Ureter (tissue), 1 donor: Measurements from ENCODE around the gene RPL35A. TPM values are rescaled to one million over a fixed set of nuclear protein-coding genes. Genes with fewer than 3 reads are reported as not detected.
A peak's percentile ranks its signal among the peaks of the same experiment; 100 is the strongest.
"Not testable (repeated sequence)": the region's sequence is repeated elsewhere in the genome, so short reads cannot be mapped to it uniquely, and the experiment has no call there.

Source experiments
- DNase-seq: peaks from one replicate; pipeline ENCODE4 v3.0.0-alpha.2; 2020; ENCODE audit warnings: low spot score
- total RNA-seq: library from RNA; stranded (reverse); gene quantifications from one replicate; pipeline ENCODE4 v1.2.4, GENCODE V29; 2023
- donor health status: DM: yes; HTN: yes; CAD: no.

The RPL35A gene
- 1,104 TPM for total RNA-seq

DNA sequence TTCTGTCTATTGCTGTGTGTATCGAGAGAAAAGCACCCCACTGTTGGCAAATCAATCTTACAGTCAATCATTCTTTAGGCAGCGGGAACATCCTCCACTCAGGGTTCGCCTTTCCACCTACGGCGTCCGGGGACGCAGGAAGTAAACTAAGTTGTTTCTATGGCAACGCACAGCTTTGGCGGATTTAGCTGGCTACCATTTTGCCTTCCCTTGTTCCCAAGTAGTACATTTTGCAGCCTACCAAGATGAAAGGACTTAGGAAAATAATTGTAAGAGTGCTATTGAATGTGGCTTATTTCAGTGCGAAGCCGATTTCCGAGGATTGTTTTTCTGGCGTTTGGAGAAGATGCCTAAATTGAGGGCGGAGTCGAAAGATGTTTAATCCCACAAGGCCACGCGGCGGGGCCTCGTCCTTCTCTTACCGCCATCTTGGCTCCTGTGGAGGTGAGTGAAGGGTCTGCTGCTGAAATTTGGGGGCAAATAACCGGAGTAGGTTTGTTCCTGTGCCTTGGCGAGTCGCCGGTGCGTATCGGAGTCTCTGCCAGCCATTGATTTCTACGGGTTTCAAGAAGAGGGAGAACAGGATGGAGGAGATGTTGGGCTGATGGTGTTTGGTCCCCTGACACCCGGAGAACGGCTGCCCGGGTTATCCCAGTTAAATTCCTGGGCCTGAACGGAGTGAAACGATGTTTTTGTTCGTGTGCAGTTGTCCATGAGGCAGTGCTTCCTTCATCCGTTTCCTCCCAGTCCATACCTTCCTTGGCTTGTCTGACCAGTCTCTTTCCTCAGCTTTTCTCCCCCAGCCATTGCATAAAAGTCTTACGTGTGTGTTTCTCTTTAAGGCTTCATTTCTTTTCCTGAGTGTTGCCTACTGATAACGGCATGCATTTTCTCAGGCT lies at the start of gene RPL35A:
RPL35A (plus strand) TSS at position 413 of the 899 bp plus-strand sequence. CDS start 778 bp downstream, outside the sequence.
- peak; percentile 89 for DNase-seq

DNA sequence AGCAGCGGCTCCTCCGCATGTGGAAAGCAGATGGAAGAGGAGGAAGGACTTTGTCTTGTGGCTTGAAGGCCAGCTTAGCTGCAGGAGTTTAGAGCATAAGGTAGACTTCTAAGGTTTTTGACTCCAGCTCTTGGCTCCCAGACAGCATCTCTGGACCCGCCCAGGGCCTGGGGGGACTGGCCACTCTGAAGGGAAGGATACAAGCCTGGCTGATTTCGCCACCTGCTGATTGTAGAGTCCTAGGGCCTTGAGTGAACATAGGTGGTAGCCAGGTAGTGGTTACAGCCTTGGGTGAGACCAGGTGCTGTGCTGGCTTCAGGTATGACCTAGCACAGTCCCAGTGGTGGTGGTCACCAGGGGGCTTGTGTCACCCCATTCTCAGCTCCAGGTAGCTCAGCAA lies 48.4 kb upstream of the RPL35A start:
- DNase-seq, result no peak

DNA sequence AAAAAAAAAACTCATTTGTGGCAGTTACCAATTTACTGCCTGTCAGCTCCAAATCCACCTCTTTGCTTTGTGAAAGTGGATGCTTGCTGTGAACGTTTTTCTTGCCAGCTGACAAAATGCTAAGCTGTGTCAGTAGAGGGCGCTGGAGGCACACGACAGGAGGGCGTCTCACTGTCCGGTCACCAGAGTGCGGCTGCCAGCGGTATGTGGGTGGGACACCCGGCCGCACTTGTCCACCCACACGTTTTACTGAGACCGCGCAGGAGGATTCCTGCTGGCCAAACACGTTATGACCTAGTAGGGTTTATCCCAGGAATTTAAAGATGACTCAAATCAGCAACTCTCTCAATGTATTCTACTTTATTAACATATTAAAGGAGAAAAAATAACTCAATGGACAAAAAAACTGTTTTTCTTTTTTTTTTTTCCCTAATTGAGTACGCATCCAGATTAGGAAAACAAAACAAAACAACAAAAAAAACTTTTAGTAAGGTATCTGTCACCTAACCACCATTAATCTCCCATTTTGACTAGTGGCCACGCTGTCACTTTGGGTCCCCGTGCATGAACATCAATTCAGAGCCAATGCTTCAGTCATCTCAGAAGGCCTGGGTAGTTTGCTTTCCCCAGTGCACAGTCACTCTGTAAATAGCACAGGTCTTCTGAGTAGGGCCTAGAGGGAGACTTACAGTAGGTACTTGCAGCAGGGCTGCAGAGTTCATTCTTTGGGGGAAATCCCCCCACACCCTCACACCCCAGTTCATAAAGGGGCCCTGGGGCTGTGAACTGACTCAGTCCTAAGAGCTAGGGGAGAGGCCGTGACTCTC lies 43.8 kb upstream of the RPL35A start:
- peak; percentile 88 for DNase-seq

DNA sequence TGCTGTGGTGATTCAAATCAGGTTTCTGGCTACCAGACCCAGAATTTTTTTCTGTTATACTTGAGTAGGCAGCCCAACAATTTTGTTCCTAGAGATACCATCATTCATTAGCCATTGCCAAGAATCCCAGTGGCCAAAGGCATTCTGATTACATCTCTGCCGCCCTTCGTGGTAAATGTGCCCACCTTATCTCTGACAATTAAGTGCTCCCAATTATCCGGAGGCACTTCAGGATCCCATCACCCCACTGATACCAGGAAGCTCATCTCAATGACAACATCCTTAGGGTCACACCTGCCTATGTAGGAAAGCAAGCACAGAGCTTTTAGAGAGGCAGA lies 43.2 kb upstream of the RPL35A start:
- no peak for DNase-seq

DNA sequence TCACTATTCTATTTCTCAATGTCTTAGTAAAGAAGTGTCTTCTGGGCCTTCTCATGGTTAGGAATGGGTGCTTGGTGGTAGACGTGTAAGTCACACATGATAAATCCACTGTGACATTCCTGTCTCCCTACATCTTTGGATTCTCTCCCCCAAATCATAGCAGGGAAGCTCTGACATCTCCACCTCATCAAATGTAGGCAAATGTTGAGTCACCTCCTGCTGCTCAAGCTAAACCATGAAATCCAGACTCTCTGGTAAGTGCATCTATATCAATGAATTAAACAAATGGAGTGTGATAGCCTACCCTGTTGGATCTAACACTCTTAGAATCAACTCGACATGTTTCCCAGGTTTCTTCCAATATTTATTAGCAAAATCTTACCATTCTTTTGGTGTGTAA lies 42.8 kb upstream of the RPL35A start:
- no peak for DNase-seq

DNA sequence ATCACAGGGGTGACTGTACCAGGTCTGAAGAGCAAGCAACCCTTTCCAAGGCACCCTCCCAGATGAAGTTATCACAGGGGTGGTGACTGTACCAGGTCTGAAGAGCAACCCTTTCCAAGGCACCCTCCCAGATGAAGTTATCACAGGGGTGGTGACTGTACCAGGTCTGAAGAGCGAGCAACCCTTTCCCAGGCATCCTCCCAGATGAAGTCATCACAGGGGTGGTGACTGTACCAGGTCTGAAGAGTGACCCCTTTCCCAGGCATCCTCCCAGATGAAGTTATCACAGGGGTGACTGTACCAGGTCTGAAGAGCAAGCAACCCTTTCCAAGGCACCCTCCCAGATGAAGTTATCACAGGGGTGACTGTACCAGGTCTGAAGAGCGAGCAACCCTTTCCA lies 41.4 kb upstream of the RPL35A start:
- not testable (repeated sequence) for DNase-seq

DNA sequence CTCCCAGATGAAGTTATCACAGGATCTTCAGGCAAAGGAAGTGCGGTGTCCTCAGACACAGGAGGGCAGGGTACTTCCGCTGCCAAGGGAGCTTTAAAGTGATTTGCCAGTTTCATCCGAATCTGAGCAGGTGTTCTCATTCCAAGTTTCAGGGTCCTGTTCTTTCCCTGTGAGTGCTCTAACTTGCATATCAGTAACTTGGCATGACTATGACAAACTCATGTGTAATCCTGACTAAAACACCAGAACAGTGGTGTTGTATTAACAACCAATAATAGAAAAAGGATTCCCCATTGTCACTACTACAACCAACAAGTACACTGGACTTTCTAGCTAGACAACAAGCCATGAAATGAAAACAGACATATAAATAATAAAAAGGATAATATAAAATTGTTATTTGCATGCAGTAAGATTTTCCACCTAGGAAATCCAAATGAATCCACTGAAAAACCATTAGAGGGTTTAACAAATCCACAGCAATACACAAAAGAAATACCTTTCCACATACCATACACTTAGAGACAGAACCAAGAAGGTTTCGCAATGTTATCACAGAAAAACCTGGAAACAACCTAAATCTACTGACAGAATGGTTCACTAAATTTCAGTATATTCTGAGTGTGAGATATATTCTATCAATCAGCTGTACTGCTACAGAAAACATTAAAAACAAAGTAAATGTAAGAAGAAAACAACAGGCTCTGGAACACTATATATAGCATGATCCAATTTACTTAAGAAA lies 40.9 kb upstream of the RPL35A start:
- no peak for DNase-seq

DNA sequence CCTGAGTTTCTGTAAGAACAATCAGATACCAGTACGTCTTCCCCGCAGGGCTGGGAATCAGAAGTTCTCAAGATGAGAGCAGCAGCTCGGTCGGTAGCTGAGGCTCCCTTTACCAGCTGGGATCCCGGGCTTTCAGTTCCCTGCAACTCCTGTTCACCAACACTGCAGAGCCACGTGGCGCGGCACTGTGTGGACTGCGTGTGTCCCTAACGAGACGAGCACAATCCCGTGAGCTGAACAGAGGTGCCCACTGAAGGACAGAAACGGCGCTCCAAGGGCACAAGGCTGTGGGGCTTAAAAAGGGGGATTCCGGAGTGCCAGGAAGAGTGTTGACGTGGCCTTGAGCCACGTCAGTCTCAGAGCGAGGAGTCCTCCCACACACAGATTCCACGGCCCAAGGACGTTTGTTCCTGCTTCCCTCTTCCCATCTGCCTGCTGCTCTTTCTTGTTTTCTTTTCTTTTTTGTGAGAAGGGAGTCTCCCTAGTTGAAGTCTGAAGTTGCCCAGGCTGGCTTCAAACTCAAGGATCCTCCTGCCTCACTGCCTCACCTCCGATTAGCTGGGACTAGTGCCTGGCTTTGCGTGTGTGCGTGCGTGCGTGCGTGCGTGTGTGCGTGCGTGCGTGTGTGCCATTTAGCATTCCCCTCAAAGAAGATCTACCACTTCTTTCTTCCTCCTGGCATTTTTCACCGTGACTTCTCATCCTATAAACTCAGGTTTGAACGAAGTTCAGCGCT lies 37.1 kb upstream of the RPL35A start:
- DNase-seq, result no peak

DNA sequence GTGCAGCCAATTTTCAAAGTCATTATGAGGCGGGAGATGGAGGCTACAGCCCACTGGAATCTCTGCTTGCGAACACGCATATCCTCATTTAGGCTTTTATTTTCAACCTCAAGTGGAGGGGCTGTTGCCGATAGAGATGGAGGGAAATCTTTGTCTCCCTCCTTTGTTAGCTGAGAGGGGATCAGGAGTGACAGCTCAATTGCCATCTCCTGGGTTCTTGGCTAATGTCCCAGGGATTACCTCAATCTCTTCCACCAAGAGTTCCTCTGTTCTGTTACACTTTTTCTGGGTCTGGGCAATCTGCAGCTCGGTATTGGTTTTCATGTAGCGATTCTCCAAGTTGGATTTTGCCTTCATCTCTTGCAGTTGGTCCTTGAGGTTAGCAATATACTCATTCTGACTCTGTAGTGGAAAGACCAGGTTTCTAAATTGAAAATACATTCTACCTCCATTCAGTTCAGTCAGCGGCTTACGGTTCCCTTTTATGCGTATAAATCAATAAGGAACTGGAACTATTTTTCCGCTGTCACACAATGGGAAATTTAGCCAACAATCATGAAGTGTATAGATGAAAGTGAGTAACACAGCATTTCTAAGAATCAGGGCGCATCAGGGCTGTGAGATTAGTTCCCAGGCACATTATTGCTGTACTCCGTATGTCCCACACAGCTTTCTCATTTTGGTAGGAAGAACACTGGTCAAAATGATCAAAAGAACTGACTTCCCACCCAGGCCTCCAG lies 36.2 kb upstream of the RPL35A start:
- no peak for DNase-seq

DNA sequence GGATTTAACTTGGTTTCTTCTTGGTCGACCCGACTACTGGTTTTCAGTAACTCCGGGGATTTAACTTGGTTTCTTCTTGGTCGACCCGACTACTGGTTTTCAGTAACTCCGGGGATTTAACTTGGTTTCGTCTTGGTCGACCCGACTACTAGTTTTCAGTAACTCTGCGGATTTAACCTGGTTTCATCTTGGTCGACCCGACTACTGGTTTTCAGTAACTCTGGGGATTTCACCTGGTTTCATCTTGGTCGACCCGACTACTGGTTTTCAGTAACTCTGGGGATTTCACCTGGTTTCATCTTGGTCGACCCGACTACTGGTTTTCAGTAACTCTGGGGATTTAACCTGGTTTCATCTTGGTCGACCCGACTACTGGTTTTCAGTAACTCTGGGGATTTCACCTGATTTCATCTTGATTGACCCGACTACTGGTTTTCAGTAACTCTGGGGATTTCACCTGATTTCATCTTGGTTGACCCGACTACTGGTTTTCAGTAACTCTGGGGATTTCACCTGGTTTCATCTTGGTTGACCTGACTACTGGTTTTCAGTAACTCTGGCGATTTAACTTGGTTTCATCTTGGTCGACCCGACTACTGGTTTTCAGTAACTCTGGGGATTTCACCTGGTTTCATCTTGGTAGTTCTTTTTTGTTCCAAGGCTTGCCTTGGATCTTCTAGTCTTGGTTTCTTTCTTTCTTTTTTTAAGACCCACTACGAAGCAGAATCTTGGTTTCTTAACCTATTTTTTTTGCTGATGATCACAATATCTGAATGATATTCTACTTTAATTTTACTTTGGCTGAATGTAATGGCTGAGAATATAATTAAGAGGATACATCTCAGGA lies 28.3 kb upstream of the RPL35A start:
- not testable (repeated sequence) for DNase-seq

DNA sequence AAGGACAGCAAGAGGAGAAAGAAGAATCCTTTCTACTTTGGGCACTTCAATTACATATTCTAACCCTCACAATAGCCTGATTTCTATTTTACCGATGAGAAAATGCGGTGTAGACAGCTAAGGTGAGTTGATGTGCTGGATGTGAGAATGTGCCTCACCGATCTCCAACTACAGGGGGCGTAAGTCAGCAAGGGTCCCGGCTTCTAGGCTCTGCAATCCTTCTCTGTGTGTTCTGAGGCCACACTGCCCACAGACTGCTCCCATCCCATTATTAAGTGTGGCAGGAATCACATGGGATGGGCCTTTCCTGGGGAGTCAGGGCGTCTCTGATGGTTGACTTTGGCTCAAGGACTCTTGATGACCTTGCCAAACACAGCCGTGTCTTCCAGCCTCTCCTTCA lies 23.6 kb upstream of the RPL35A start:
- DNase-seq, result no peak

DNA sequence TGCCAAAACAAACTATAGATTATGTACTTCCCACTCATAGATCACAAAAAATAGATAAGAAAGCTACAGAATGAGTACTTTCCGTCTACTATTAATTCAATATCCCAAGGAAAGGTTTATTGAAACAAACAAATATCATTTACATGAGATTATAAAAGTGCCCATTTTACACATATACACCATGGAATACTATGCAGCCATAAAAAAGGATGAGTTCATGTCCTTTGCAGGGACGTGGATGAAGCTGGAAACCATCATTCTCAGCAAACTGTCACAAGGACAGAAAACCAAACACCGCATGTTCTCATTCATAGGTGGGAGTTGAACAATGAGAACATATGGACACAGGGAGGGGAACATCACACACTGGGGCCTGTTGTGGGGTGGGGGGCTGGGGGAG lies 22.4 kb upstream of the RPL35A start:
- not testable (repeated sequence) for DNase-seq

DNA sequence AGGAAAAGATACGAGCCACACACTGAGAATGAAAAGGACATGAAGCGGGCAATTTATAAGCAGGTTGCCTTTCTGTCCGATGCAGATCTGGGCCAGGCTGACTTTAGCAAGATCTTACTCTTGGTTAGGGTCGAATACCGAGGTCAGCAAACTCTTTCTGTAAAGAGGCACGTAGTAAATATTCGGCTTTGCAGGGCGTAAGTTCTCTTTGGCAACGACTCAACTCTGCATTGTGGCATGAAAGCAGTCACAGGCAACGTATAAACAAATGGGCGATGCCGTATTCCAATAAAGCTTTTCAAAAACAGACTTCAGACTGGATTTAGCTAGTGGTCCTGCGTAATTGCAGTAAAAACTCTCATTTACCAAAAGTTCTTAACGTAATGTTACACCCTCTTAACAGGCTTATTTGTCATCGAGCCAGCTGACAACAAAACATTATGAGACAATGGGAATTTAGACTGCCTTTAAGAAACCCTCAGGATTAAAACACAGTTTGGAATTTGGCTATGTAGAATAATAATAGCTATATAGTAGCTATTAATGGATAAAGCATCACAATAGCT lies 13.1 kb upstream of the RPL35A start:
- DNase-seq, result no peak

DNA sequence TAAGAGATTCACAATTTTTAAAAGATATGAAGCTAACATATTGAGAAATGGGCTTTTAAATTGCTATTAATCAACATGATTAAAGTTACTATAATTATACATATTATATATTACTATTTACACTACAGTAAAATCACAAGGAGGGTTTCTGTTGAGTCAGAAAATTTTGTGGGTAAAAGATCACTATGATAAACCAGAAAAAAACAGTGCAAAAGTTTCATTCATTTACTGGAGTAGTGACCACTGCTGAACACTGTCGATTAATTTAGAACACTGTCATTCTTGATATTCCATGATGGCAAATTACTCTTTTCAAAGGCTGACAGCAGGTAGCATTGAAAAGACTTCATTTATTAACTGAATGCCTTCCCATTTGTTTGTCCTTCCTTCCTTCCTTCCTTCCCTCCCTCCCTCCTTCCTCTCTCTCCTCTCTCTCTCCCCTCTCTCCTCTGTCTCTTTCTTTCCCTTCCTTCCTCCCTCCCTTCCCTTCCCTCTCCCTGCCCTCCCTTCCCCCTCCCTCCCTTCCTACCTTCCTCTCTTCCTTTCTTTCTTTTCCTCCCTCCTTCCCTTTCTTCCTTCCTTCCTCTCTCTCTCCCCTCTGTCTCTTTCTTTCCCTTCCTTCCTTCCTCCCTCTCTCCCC lies 9.1 kb upstream of the RPL35A start:
- no peak for DNase-seq

DNA sequence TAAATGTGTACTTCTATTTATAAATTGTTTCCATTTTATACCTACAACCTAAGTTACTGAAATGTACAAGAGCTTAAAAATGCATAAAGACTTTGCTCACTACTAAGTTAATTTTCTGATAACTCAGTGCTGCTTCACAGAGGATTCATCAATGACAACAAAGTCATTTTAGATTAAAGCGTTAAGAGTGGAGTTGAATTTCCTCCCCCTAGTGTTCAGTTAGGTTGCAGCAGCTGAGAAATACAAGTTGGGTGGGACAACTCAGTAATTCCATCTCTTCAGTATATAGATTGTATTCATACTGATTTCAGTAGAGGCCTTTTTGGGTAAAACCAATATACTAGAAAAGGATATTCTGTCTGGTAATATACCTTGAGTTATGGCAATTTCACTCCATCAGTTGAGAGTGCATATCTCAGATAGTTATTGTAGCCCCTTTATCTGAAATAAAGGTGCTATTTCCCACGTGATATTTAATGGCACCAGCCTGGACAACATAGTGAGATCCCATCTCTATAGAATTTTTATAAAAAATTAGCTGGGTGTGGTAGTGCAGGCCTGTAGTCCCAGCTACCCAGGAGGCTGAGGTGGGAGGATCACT lies 6.9 kb upstream of the RPL35A start:
- DNase-seq, result no peak

DNA sequence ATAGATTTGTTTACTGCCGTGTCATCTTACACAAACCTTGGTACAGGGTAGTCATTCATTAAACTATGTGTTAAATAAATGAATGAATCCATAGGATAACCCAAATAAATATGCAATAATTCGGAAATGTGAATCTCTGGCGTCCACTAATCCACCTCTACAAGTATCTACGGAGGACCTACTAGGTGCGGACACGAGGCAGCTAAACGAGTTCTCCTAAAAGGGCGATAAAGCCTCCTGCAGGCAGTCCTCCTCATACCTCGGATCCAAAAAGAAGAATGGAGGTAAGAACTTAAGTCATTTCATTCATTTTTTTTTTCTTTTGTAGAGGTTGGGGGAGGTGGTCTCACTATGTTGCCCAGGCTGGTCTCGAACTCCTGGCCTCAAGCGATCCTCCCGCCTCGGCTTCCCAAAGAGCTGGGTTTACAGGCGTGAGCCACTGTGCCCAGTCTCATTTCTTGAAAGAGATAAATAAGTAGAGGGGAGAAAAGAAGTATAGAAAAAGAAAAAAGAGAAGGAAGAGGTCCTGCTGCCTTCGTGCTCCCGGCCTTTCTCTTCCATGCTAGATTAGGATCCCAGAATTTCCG lies 706 bp upstream of the RPL35A start:
- DNase-seq, result no peak

DNA sequence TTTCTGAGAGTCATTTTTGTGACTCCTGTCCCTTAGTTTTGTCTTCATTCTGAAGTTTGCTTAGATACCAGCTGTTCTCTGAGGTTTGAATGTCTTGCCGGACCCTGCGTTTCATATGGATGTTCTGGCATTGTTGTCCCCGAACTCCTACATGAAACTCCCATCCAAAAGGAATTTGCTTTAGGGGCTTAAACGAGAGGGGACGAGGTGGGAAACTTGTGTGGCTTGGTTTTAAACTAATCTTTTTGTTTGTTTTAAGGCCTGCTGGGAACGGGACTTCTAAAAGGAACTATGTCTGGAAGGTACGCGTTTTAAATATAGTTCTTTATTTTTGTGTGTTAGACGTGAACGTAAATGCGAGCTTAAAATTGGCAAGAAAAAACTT lies 679 bp downstream of the RPL35A start:
- DNase-seq, result no peak

DNA sequence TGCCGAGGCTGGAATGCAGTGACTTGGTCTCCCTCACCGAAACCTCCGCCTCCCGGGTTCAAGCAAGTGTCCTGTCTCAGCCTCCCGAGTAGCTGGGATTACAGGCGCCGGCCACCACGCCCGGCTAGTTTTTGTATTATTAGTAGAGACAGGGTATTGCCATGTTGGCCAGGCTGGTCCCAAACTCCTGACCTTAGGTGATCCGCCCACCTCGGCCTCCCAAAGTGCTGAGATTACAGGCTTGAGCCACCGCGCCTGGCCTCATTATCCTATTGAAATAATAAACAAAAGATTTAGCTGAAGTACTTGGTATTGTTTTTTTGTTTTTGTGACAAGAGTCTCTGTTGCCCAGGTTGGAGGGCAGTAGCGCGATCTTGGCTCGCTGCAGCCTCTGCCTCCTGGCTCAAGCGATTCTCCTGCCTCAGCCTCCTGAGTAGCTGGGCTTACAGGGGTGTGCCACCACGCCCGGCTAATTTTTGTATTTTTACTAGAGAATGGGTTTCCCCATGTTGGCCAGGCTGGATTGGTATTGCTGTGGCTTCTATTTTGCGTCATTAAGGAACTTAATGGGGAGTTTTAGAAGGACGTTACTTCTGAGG lies 1.5 kb downstream of the RPL35A start:
- no peak for DNase-seq
